GM19193 (cell line): Measurements from ENCODE around the gene ZCCHC14.

Experiments
- POLR2A ChIP-seq: IDR thresholded peaks from 4 replicates; pipeline ENCODE4 v1.6.1; 2011; ENCODE audit not compliant: insufficient read depth, insufficient read length; ENCODE audit errors: extremely low read depth

Gene ZCCHC14

GRCh38 chr16:87424266-87424665 is 68.6 kb downstream of the ZCCHC14 start:
- TF ChIP-seq POLR2A, result no peak

GRCh38 chr16:87423429-87423828 is 69.4 kb downstream of the ZCCHC14 start:
- TF ChIP-seq POLR2A, result no peak

GRCh38 chr16:87422106-87422505 is 70.7 kb downstream of the ZCCHC14 start:
- TF ChIP-seq POLR2A, result no peak

- TF ChIP-seq POLR2A, result no peak
Observed at GRCh38 chr16:87421003-87421912, 71.6 kb downstream of the ZCCHC14 start.

DNA sequence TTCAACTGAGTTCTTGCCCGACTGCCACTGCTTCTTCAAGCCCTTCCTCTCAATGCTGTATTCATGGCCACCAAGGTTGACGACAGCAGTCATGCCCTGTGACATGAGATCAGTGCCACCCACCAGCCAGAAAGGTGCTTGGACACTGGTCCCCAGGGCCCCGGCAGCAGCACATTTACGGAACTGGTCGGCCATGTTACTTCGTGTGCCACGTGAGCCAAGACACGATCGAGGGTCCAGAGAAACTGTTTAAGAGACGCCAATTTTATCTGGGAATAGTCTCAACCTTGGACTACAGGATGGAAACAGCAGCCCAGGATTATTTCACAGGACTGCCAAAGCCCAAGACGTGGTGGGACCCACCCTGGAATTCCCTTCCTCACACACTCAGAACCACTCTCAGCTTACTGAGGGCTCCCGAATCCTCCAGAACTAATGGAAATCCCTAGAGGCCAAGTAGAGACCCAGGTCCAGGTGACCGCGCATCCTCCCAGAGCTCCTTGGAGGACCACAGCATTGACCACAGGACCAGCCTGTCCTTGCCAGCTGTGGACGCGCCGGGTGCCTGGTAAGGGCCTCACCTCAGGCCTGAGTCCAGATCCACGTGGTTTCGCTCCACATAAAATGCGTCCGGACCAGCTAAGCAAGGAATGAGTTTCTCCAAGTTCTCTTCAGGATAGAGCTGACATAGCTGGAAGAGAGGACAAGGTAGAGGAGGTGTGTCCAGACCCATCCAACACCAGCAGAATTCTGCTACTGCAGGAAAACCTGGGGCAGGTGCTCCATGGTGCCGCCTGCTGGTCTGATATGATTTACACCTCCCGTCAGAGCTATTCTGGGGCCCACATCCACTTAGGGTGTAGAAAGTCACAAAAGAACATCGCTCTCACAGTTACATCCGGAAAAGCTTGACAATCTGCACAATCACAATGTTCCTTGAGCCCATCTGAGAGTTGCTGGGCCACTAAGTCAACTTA is 72.5 kb downstream of the ZCCHC14 start:
- no peak for TF ChIP-seq POLR2A

- no peak for TF ChIP-seq POLR2A
Observed at GRCh38 chr16:87418644-87419043, 74.2 kb downstream of the ZCCHC14 start.

GRCh38 chr16:87418216-87418615 is 74.6 kb downstream of the ZCCHC14 start:
- no peak for TF ChIP-seq POLR2A

GRCh38 chr16:87417528-87417910 is 75.3 kb downstream of the ZCCHC14 start:
- no peak for TF ChIP-seq POLR2A

- TF ChIP-seq POLR2A, result no peak
Observed at GRCh38 chr16:87416826-87417527, 75.8 kb downstream of the ZCCHC14 start.

GRCh38 chr16:87415441-87415840 is 77.4 kb downstream of the ZCCHC14 start:
- TF ChIP-seq POLR2A, result no peak

- TF ChIP-seq POLR2A, result no peak
Observed at GRCh38 chr16:87414251-87414680, 78.6 kb downstream of the ZCCHC14 start.

- no peak for TF ChIP-seq POLR2A
Observed at GRCh38 chr16:87412996-87413421, 79.8 kb downstream of the ZCCHC14 start.

- TF ChIP-seq POLR2A, result no peak
Observed at GRCh38 chr16:87412371-87412995, 80.3 kb downstream of the ZCCHC14 start.

DNA sequence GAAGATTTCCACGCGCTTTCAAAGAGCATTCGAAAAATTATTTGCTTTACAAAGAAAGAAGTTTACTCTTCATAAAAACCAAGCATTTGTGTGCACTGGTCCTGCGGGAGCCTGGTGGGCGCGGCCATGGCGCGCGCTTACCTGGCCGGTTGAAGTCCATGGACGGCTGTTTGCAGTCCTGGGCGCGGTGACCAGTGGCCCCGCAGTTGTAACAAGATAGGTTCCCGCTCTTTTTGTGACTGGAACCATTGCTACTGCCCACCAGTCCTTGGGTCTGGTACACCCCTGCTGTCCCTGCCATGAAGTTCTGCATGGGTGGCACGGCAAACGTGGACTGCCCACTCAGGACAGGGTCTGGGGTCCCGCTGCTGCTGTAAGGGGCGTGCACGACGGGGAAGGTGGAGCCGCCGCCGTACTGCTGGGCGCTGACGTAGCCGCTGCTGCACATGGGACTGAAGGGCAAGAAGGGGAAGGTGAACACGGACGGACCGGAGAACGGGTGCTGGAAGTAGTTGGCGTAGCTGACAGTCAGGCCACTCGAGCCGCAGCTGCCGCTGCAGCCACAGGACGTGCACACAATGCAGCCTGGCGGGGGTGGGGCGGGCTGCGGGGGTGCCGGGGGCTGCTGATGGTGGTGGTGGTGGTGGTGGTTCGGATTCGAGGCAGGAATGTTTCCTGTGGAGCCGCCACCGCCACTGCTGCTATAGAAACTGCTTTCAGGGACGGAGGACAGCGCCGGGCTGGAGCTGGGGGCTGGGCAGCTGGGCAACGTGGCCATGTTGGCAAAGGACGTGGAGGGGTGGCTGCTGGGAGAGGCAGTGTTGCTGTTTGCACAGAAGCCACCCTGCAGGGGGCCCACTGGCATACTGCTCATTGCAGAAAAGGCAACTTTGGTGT is 81.2 kb downstream of the ZCCHC14 start:
- no peak for TF ChIP-seq POLR2A

DNA sequence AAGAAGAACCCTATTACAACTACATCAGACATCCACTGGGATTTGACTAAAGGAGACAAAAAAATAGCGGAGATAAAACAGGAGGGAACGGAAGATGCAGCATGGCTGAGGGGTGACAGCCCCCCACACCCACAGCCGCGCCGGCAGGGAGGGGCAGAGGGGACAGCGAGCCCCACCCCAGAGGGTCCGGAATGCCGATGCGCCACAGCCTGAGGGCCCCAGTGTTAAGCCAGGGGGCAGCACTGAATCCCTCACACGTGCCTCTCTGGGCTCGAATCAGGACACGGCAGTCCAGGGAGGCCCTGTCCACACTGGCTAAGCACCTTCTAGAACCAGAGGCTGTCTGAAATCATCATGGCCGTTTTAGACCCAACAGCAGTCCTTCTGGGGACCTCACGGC is 81.9 kb downstream of the ZCCHC14 start:
- no peak for TF ChIP-seq POLR2A
